Stromal cell of bone marrow (primary cell): ENCODE data around the gene ALDH1A1.

ENCODE experiments used
- DNase-seq: peaks from one replicate; pipeline ENCODE4 v3.0.0-alpha.2; 2012; ENCODE audit warnings: low read depth

ALDH1A1 gene

DNA sequence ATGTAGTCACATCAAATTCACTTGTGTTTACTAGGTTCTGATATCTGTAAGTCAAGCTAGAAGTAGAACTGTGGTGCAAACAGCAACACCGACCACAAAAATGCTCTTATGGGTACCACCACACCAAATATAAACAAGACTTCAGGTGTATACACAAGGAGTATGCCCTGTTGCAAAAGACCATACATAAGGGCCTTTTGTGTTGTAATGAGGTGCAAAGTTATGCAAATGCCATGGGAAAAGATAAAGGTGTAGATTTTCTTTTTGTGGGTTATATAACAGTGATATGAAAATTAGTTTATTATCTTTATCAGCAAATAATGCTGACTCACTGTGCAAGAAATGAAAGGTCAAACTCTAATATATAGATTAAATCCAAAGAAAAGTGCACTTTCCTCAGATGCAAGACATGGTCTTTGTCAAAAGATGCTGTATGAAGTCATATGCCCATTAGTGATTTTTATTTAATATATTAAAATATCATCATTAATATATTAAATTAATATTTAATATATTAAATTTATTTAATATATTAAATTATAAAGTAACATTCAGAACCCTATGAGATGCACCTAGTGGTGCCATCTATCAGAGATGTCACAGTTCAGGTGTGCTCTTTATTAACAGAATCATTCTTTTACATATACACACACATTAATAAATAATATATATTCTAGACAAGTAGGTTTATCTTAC lies 26.7 kb upstream of the ALDH1A1 start:
- DNase-seq, result no peak

DNA sequence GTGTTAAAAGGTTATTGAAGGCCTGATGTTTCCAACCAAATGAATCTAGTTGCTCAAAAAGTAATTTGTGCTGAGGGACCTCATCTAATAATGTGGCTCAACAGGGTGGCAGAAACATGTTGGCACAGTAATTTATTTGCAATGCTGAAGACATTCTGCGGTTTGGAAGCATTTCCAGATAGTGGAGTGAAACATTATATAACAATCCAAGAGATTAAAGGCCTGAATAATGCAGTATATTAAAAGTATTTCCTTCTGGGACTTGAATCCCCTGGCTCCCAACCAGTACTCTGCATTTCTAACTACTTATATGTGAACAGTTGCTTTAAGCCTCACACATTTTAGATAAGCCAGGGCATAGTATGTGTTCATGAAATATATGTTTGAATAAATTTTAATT lies 25.9 kb upstream of the ALDH1A1 start:
- no peak for DNase-seq

DNA sequence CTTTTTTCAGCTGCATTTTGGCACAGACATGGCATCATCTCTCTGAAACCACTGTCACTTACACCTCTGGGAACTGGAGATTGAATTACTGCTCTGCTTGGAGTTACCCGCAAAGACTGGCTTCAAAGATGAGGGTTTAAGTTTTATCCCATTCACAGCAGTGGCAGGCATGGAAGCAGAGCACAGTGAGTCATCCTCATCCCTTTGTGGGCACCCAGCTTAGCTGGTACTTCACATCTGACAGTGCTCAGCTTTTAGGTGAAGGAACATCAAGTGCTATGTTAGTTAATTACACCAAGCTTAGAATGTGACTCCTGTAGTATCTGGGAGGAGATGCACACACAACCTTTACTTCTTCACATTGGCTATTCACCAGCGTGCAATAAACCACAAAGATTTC lies 24.8 kb upstream of the ALDH1A1 start:
- no peak for DNase-seq

DNA sequence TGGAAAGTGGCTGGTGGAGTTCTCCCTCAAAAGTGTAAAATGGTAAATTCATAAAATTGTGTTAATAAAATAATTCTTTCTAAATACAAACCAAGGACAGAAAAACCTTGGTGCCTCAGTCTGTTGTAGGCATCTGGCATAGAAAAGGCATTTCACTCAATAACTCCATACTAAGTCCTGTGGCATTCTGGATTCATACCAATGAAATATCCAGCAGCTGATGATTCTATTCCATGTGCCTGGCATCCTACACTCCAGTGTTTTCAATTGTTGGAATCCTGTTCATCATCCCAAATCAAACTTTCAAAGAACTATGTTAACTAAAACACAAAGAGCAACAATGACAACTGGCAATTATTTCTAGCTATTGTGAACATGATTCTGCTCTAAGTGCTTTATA lies 21.6 kb upstream of the ALDH1A1 start:
- no peak for DNase-seq

DNA sequence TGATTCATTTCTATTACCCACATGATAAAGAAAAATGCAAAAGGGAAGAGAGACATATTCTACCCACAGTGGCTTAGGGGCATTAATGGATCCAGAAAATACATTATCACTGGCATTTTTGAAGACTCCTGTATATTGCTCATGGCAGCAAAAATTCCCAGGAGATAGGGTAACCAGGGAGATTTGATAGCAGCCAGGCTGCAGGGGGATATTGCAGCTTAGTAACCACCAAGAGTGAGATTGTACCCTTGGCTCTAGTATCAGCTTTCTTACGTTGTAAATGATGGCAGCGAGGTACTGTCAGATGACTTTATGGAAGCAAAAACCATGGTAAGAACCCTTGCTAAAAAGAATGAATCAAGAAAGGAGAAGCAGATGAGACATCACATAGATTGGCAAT lies 19.8 kb upstream of the ALDH1A1 start:
- DNase-seq, result no peak

DNA sequence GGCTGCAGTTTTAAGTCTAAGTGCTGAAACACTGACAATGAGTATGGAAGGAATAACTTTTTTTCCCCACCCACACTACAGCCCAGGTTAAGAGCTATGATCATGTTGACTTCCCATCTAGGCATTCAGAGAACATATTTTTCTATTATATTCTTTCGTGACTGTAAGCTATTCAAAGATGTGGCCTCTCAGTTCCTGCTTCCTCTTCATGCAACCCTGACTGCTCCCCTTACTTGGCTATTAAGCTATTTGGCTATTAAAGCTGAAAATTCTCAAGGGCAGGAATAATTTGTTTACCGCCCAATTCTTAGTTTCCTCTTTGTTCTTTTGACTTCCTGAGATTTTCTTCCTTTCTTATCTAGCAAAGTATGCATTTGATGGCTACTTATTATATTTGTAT lies 18.6 kb upstream of the ALDH1A1 start:
- no peak for DNase-seq

DNA sequence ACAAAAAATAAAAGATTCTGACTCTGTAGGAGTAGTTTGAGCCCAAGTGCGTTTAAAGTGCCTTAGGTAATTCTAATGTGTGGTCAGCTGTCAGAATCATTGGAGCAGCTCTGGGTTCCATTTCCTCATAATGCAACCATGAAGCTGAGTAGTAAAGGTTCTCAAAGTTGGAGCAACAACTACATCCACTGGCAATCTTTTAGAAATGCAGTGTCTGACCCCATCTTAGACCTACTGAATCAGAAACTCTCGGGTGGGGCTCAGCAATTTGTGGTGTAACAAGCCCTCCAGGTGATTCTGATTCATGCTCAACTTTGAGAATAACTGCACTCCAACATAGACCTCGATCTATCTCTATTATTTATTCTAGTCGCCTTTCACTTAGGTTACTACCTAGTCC lies 7.6 kb upstream of the ALDH1A1 start:
- no peak for DNase-seq

DNA sequence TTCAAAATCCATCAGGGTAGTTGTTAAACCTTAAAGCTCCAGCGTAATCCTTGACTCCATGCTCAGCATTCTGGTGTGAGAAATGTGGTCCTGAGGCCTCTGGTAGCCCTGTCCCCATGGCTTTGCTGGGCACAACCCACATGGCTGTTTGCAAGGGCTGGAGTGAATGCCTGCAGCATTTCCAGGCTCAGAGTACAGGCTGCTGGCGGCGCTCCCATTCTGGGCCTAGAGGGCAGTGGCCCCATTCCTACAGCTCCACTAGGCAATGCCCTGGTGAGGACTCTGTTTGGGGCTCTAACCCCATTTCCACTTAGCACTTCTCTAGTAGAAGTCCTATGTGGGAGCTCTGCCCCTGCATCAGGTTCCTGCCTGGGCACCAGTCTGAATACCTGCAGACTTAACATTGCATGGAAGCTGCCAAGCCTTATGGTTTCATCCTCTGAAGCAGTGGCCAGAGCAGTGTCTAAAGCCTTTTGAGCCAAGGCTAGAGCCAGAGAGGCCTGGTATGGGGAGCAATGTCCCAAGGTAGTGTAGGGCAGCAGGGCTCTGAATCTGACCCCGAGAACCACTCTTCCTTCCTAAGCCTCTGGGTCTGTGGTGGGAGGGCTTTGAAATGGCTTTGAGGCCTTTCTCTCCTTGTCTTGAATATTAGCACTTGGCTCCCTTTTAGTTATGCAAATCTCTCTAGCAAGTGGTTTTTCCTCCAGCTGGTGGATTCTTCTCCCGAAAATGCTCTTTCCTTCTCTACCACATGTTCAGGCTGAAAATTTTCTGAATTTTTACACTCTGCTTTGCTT lies 5.8 kb upstream of the ALDH1A1 start:
- no peak for DNase-seq

DNA sequence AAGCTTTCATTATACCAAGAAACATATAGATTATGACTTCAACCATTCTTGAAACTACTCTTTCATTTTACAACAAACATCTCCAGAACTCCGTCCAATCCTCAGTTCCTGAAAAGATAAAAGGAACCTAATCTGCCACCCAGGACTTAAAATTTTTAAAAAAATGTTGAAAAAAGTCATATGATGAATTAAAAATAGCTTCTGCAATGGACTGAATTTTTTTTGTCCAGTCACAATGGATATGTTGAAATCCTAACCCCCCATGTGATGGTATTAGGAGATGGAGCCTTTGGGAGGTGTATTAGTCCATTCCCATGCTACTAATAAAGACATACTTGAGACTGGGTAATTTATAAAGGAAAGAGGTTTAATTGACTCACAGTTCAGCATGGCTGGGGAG lies 2.7 kb upstream of the ALDH1A1 start:
- DNase-seq, result no peak

DNA sequence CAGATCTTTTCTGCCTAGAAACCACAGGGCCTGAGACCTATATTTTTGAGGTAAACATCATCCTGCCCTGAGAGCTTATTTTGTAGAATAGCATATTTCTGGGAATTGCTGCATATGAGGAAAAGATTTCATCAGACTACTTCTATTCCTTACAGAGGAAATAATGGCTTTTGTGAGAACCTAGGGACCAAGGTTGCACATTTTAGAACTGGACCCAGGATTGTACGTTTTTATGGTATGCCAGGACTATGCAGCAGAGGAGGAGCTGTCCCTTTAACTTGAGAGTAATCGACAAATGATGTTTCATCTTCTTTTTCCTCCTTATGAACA lies 2.2 kb upstream of the ALDH1A1 start:
- DNase-seq, result no peak

DNA sequence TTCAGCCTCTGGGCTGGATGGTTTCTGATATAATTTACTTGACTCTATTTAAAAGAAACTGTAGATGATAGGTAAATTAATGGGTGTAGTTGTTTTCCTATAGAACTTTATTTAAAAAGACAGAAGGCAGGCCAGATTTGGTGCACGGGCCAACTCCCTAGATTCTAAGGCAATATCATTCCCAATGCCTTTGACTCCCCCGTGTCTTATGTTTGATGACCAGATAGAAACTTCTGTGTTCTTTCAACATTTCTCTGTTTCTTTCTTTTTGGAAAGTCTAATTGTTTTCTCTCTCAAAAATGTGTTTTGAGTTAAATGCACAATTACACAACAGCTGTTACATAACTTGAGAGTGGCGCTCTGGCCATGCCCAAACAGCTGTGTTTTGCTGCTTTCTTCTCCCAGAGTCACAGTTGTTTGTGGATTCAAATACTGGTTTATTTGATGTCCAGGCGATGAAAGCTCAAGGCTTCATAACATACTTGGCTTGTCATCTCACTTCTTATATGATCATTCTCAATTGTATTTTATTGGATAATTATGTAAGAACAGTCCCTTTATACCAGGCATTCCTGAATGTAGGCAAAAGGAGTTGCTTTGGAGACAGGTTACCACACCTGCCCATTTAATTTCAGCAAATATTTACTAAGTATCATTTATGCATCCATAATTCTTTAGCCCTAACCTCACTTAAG lies 1.7 kb upstream of the ALDH1A1 start:
- DNase-seq, result no peak

DNA sequence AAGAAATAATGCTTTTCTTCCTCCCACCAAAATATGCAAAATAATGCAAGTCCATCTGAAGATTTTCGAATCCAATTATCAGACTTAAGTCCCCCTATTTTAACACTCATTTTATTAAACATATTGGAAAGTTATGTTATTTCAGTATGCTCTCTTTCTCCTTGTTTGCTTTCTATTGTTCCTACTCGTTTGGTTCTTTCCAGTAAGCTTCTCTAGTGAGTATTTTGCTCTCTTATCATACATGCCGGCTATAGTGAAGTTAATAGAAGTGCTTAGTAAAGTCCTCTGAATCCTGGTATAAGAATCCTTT lies 517 bp downstream of the ALDH1A1 start:
- no peak for DNase-seq

DNA sequence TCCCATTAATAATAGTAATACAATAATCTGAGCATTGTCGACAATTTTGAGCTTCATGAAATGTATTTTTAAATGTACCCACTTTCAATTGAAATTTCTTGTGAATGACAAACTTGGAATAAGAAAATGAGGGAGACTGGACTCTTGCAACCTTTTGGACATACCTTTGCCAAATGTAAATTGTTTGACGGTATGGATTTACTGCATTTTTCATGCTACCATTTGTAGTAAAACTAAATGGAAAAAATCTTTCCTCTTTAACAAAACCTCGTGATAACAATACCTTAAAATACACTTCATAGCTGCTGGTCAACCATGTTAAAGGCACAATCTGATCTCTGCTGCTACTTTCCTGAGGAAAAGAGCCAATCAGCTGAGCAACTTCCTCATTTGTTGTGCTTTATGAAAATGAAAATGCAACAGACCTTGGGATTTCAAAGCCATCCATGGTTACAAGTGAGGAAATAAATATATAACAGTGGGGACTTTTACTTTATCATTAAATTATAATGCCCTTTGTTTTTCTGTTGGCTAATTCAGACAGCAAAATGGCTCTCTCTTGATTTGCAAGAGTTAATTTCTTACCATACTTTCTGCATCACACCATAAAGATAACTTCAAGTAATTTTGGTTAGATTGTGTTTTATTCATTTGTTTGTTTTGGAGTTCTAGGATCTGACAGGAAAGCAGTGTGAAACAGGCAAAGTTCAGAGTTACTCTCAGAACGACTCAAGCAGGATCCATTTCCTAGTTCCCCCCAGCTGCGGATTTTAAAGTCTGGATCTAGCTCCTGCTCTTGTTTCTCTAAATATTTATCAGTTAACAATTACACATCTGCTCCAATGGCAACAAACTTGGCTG lies 1.1 kb downstream of the ALDH1A1 start:
- DNase-seq, result no peak

DNA sequence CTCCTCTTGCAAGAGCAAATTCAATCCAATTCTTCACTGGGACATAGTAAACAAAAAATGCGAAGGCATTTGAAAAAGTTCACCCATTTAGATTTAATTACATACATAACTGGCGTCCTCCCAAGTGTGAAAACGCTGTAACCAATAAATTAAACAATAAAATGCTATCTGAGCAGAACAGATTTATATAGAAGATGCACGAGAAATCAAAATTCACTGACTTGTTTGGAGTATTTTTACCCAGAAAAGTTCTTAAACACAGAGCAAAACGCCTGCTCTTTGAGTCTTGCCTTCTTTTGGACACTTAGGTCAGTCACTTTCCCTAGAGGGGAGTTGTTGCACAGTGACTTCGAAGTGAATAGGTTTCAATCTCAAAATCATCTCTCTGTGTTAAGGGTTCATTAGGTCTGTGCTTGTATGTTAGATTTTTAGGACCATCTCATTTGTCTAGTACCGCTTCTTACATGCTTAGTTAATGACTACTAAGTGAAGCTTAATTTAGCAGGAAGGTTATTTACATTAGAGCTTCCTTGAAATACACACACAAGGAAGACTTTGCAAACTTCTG lies 1.9 kb downstream of the ALDH1A1 start:
- DNase-seq, result no peak

DNA sequence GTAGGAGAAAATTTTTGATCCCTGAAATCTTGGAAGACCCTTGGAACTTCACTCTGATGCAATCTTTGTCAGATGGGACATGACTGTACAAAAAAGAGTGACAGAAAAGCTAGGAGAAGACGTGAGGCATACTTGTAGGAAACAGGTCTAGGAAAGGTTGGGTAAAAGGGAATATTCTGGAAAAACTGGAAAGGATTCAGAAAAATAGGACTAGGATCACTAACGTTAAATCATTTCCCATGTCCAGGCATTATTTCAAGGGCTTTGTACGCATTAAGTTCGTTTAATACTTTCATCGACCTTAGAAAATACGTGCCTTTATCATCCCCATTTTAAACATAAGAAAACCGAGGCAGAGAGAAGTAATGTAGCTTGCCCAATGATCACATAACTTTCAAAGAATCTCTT lies 2.9 kb downstream of the ALDH1A1 start:
- DNase-seq, result no peak

DNA sequence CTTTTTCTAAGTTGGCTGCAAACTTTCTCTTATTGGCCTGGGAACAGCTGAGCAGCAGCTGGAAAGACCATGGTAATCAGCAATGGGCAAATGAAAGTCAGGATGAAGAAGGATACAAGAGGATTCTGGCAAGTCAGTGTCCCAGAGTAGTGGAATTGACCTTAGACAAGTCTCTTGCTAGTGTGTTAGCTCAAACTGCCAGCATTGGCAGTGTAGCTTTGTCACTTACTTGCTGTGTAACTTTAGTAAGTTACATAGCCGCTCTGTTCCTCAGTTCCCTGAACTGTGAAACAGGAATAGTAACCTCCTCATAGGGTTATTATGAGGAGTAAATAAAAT lies 3.6 kb downstream of the ALDH1A1 start:
- DNase-seq, result no peak

DNA sequence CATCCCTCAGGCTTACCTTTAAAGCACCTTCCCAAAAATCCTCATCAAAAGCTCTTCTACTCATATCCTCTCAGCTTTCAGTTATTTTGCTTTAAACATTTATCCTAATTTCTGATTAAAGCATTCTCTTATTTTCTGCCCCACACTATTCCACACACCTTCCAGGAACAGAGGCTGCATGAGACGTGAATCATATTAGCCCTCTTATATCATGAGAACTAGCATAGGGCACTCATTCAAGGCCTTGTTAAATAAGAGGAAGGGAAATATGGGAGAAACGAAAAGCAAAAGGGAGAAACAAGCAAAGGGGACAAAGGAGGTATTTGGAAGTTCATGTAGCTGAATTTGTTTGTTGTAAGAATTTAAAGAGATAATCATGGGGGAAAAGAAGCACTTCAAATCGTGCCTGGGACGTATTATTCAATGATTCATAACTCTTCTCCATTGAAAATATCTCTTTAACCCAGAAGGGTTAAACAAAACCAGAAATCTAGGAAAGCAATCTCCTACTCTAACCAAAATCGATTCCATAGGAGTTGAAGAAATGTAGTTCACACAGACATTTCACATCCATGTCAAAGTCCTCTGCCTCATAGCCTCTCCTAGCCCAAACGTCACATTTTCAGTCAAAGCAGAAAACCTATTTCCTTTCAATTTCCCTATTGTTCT lies 4.1 kb downstream of the ALDH1A1 start:
- no peak for DNase-seq

DNA sequence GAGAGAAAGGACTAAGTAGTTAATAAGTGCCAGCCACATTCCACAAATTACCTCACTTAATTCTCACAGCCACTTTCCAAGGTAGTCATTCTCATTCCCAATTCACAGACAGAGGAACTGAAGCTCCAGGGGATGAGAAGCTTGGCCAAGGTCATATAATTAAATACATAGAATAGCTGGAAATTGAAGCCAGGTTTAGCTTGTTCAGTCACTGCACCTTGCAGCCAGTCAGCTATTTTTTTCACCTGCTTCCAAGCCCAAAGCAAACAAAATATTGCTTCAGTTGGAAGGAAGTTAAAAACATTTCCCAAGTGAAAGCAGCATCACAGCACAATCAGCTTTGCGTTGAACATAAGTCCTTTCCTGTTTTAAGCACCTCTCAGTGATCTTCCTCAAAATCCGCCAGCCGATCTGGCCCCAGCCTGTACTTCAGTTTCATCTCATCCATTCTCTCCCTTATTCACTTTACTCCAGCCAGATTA lies 4.8 kb downstream of the ALDH1A1 start:
- no peak for DNase-seq

DNA sequence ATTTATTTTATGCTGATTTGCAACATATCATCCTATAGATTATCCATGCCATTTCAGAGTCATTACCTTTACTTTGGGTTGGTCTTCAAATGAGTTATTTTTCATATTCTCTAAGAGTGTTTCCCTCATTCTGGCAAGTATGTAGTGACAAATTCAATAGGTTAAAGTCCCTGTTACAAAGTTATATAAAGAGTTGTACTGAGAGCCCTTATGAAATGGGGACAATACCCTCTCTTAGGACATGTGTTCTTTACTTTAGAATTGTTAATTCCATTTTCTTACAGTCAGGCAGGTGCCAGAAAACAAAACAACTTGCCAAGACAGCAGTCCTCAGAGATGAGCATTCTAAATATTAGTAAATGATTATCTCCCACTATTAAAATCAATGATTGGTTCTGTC lies 6.0 kb downstream of the ALDH1A1 start:
- no peak for DNase-seq

DNA sequence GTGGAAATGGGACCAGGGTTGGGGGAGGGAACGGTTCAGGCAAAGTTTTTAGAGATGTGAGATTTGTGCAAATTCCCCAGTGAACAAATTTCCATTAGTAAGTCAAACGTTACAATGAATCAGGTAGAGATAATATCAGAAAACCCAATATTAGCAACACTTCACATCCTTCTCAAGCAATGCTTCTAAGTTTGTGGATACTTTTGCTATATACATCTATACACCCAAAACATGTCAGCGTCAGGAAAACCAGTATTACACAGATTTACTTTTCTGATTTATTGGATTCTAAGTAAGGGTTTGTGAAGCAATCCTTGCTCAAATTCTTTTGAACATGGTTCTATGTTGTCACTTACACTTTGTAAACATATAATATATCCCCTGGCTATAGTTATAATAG lies 6.5 kb downstream of the ALDH1A1 start:
- no peak for DNase-seq

DNA sequence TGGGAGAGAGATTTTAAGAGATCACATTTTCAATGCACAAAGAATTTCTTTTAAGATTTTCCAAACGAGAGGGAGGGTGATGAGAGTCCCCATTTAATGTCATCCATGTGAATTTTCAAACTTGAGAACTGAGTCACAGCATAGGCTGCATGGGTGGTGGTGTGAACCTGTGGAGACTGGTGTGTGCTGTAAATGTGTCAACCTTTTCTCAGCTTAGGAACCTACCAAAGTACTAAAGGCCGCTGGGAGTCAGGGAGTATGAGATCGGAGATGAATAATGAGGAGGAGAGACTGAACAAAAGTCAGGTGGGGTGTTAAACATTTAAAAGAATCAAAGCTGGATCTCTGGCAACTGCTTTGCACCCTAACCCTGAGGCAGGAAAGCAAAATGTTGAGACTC lies 7.5 kb downstream of the ALDH1A1 start:
- no peak for DNase-seq
